RWPE1 (cell line): ENCODE data around the gene DIRAS2.
"Not testable (repeated sequence)": the region's sequence is repeated elsewhere in the genome, so short reads cannot be mapped to it uniquely, and the experiment has no call there.

ENCODE experiments used
- CTCF ChIA-PET: fragments of 350-600 bp; sonication (Branson Sonifier 250); formaldehyde crosslinking; extraction: SDS; loops from one replicate; lab custom pipeline; 2021; lab: Yijun Ruan, JAX
- POLR2A ChIA-PET: fragments of 400-600 bp; formaldehyde crosslinking; extraction: SDS; loops from one replicate; lab custom pipeline; 2020; ENCODE audit warnings: antibody characterized with exemption; ENCODE audit not compliant: low non-redundant PET; lab: Yijun Ruan, JAX
- DNase-seq: peaks from one replicate; pipeline ENCODE4 v3.0.0; 2012; ENCODE audit warnings: low spot score
- H3K27ac ChIP-seq: fragments of 450-650 bp; 2 replicates; pipeline ENCODE4 v1.5.1; 2017
- TF ChIP-seq, protein P1 (sequence below): fragments of 450-650 bp; conservative IDR thresholded peaks from 2 replicates; pipeline ENCODE4 v1.5.1; 2017; ENCODE audit warnings: low read depth, mild to moderate bottlenecking

The DIRAS2 gene

GRCh38 chr9:90658783-90659182 lies 16.2 kb upstream of the DIRAS2 start:
- H3K27ac ChIP-seq, result no peak overlapping the region
- TF ChIP-seq, protein P1, sequence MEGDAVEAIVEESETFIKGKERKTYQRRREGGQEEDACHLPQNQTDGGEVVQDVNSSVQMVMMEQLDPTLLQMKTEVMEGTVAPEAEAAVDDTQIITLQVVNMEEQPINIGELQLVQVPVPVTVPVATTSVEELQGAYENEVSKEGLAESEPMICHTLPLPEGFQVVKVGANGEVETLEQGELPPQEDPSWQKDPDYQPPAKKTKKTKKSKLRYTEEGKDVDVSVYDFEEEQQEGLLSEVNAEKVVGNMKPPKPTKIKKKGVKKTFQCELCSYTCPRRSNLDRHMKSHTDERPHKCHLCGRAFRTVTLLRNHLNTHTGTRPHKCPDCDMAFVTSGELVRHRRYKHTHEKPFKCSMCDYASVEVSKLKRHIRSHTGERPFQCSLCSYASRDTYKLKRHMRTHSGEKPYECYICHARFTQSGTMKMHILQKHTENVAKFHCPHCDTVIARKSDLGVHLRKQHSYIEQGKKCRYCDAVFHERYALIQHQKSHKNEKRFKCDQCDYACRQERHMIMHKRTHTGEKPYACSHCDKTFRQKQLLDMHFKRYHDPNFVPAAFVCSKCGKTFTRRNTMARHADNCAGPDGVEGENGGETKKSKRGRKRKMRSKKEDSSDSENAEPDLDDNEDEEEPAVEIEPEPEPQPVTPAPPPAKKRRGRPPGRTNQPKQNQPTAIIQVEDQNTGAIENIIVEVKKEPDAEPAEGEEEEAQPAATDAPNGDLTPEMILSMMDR, result no peak
- DNase-seq, result no peak
- POLR2A ChIA-PET, result no interaction called here
- CTCF ChIA-PET, result interaction anchor here (0.6 kb wide), 1 partner anchor 37 kb away, joined by 3 read pairs; no protein-coding TSS in a partner anchor

DNA sequence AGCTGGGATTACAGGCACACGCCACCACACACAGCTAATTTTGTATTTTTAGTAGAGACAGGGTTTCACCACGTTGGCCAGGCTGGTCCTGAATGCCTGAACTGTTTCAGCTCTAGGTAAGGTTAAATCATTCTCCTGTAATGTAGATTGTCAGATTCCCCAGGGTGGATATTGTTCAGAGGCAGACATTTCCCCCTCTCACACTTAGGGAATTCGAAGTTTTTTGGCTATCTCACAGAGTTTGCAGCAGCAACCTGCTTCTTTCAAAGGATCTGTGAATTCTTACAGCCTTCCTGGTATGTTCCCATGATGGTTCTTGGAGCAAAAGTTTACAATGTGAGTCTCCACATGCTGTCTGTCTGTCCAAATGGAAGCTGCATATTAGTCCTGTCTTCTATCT lies 15.6 kb upstream of the DIRAS2 start:
- CTCF ChIA-PET, result no interaction called here

GRCh38 chr9:90656876-90657275 lies 14.3 kb upstream of the DIRAS2 start:
- POLR2A ChIA-PET, CTCF ChIA-PET, H3K27ac ChIP-seq, DNase-seq: not testable (repeated sequence)

More for the DNA sequence above, 15.6 kb upstream of the DIRAS2 start:
- TF ChIP-seq, protein P1, result no peak
- POLR2A ChIA-PET, result no interaction called here
- DNase-seq, result no peak
- H3K27ac ChIP-seq, result no peak overlapping the region

- DNase-seq, result no peak
- ChIA-PET CTCF (no interaction called here), POLR2A (no interaction called here)
- TF ChIP-seq, protein P1, result no peak
- H3K27ac ChIP-seq, result no peak overlapping the region
These were observed 8.6 kb upstream of the DIRAS2 start for GRCh38 chr9:90651246-90651645.

DNA sequence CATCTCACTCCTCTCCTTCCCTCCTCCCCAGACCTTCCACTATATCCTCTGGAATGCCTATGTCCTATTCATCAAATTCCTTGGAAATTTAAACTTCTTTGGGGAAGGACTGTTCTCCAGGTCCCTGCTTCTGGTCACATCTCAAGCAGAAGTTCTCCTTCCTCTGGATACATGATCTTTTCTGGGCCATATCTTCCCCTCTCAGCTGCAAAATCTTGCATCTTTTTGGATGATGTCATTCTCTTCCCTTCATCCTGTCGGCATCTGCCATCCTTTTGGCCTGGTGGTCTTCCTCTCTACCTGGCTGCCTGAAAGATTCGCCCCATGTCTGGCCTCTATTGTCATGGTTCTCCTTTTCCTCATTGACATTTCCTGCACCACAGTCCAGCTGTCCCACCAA lies 5.2 kb upstream of the DIRAS2 start:
- ChIA-PET CTCF (no interaction called here), POLR2A (no interaction called here)
- H3K27ac ChIP-seq, result no peak overlapping the region
- TF ChIP-seq, protein P1, result no peak
- DNase-seq, result no peak

GRCh38 chr9:90645721-90646120 lies 3.1 kb upstream of the DIRAS2 start:
- CTCF ChIA-PET, result no interaction called here

DNA sequence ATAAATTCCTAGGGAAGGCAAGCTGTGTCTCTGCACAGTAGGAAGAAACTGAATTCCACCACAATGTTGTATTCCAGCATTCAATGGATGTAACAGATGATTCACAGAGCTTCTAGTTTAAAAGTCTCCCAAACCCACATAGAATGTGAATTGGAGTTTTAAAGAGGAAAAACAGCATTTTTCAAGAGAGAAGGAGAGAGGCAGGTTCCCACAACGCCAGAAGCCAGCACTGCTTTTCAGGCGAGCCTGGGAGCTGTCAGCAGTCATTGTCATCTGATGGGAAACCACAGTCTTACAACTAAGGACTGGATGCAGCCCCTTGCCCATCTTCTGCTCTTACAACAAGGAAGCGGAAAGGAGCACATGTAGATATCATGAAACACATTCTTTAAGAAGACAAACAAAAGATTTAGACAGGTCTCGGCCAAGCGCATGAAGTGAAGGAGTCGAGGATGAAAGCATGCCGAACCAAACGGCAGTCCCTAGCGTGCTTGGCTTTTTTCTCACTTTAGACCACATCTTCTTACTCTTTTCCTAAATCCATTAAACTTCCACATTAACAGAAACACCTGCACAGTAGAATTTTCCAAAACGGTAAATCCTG lies 638 bp downstream of the DIRAS2 start:
- ChIA-PET CTCF (interaction anchor here (0.5 to 1.5 kb wide), 6 partner anchors 9 to 977 kb away, joined by 3 to 8 read pairs (median 4); no protein-coding TSS in a partner anchor), POLR2A (no interaction called here)
- no peak overlapping the region for H3K27ac ChIP-seq
- TF ChIP-seq, protein P1, result no peak
- no peak for DNase-seq

More at GRCh38 chr9:90645721-90646120, 3.1 kb upstream of the DIRAS2 start:
- H3K27ac ChIP-seq, result no peak overlapping the region
- no peak for DNase-seq
- TF ChIP-seq, protein P1, result no peak
- POLR2A ChIA-PET, result no interaction called here
